Stimulated activated CD8-positive, alpha-beta memory T cell treated with anti-CD3 and anti-CD28 coated beads, Interleukin-7, amount 100 ng/mL, for 1 hour (primary cell): ENCODE results near the gene KCNAB2.

Experiments
- DNase-seq, 2 donors: peaks; one replicate each; pipeline ENCODE4 v3.0.0-alpha.2; 2020; ENCODE audit warnings: low read depth in 2 of 2

Gene KCNAB2

DNA sequence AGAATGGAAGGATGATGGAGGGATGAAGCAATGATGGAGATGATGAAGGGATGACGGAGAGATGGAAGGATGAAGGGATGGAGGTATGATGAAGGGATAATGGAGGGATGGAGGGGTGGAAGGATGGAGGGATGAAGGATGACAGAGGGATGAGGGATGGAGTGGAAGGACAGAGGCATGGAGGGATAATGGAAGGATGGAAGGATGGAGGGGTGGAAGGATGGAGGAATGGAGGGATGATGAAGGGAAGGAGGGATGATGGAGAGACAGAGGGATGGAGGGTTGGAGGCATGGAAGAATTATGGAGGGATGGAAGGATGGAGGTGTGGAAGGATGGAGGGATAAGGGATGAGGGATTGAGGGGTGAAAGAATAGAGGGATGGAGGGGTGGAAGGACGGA is 62.8 kb downstream of the KCNAB2 start:
- no peak for DNase-seq

DNA sequence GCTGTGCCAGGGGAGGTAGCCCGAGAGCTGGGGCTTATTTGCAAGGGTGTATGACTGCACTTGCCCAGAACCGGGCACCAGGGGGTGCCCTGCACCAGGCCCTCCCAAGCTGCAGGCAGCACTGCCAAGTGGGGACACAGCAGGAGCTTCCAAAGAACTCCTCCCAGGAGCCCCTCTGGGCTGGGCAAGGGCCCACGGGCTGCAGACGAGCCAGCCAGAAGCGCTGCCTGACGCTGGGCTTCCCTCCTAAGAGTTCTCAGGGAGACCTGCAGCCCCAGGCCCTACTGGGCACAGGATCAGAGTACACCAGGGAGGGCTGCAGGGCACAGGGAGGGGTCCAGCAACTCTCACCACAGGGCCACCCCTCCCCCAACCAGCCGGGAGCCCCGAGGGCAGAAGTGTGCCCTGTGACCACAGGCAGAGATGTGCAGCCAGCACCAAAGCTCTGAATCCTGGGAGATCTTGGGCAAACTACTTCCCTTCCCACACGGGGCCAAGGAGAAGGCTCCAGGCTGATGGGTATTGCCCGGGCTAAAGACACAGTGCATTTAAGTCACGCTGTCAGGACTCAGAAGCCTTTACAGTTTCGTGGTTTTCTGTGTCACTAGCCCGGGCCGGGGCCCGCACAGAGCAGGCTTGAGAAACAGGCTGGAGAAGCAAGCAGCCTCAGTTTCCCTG is 63.4 kb downstream of the KCNAB2 start:
- no peak for DNase-seq

DNA sequence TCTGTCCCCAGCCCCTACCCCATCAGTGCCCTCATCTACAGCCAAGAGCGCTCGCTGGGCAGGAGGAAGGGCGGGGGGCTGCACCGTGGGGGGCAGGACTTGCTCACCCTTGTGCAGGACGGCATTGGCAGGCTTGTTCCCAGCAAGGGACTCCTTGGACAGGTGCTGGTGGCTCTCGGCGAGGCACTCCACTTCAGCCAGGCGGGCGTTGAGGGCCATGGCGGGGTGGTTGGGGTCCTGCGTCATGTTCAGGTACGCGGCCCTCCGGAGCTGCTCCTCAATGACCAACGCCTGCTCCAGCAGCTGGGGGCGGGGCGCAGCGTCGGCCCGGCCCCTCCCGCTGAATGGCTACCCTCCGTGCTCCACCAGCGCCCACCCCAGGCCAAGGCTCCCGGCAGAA is 64.0 kb downstream of the KCNAB2 start:
- DNase-seq, result no peak

DNA sequence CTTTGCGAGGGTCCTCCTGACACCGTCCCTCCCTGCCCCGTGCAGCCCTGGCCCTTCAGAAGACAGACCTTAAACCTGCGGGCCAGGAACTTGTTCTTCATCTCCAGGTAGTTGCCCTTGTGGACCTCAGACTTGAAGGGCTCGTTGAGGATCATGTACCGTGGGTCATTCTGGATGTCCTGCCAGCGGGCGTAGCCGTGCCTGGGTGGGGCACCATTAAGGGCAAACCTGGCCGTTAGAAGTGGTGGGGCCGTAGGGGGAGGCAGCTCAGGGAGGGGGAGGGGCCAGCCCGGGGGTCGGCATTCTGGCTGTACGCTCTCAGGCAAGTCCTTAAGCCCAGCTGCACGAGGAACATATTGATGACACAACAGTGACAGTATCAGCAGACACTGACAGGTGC is 64.6 kb downstream of the KCNAB2 start:
- DNase-seq, result no peak

DNA sequence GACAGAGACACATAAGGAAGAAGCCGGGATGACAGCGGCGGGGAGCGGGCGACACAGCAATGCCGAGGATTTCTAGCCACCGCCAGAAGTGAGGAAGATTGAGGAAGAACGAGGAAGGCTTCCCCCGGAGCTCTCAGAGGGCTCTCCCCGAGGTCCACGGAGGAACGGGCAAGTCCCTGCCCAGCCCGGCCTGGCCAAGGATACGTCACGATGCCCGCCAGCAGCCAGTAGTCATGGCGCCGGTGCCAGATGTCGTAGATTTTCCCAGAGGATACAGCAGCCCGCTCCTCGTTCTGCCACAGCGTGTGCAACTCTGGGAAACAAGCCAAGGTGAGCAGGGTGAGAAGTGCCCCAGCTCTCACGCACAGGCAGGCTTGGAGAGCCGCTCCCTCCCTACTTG is 65.9 kb downstream of the KCNAB2 start:
- no peak for DNase-seq

DNA sequence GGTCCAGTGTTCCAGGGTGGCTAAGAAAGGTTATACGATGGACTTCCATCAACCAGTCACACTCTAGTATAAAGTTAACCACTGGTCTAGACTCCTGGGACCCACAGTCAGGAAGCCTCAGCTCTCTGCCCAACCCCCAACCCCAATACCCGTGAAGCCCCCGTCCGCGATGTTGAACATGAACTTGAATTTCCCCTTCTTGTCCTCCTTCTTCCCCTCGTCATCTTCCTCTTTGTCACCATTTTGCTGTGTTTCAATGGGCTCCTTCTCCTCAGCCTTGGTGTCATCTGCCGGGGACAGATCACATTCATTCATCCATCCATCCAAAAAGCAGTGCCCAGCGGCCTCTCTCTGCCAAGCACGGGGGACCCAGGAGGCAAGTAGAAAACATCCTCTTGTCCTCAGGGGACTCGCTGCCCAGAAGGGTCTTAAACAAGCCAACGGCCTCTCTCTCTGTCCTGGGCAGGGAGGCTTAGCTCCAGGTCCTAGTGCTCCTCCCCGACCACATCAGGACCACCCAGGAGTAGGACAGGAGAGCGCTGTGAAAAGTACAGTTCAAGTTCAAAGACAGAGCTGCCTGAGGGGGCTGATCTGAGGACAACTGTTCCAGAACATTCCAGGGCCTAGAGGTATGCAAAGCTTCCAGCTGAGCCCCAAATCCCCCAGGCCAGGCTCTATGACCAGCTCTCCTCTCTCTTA is 66.5 kb downstream of the KCNAB2 start:
- DNase-seq, result no peak

DNA sequence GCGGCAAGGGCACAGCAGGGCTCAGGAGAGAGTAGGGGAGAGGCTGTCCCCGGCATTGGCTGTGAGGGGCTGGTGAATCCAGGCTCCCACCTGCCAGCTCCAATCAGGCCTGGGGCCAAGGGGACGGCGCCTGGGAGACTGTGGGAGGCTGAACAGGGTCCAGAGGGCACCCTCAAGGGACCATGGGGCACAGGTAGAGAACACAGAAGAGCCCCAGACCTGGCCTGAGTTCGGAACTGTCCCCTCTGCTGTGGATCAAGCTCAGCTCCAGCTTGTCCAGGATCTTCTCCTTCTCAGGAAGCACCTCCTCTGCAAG is 67.0 kb downstream of the KCNAB2 start:
- no peak for DNase-seq

DNA sequence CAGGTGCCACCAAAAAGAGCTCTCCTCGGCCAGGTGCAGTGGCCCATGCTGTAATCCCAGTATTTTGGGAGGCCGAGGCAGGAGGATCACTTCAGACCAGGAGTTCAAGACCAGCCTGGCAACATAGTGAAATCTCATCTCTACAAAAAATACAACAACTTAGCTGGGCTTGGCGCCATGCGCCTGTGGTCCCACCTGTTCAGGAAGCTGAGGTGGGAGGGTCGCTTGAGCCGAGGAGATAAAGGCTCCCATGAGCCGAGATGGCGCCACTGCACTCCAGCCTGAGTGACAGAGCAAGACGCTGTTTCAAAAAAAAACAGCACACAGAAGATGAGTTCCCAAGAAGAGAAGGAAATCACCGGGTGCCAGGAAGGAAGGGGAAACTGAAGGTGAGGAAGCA is 67.4 kb downstream of the KCNAB2 start:
- DNase-seq, result no peak

DNA sequence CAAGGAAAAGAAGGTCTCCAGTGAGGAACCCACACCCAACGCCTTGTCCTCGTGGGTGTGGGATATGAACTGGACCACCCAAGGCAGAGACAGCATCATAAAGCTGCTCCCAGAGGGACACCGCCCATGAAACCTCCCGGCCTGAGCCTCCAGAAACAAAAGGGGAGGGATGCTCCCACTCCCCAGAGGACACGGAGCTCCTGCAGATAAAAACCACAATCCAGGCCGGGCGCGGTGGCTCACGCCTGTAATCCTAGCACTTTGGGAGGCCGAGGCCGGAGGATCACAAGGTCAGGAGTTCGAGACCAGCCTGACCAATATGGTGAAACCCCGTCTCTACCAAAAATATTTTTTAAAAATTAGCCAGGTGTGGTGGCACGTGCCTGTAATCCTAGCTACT is 68.1 kb downstream of the KCNAB2 start:
- DNase-seq, result no peak

DNA sequence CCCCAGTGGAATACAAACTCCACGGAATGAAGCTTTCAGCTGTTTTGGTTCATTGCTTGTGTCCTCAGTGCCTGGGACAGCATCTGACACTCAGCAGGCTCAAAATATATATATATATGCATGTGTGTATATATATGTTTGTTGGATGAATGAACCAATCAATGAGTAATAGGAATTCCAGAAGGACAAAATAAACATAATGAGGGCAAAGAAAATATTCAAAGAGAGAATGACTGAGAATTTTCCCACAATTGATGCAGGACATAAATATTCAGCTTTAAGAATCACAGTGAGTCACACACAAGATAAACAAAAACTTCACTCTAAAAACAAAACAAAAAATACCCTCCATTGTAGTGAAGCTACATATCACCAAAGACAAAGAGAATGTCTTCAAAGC is 70.4 kb downstream of the KCNAB2 start:
- DNase-seq, result no peak

DNA sequence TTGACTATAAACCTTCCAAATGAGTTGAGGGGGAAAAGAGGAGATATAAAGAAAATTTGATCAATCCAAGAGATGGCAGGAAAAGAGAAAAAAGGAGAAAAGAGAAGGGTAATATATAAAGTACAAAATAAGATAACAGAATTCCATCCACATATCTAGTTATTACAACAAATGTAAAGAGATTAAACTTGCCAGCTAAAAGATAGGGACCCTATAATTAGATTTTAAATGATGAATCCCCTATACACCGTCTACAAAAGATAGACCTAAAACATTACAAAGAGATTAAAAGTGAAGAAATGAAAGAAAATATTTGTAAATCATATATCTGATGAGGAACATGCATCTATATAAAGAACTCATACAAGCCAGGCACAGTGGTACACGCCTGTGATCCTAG is 71.4 kb downstream of the KCNAB2 start:
- DNase-seq, result no peak

DNA sequence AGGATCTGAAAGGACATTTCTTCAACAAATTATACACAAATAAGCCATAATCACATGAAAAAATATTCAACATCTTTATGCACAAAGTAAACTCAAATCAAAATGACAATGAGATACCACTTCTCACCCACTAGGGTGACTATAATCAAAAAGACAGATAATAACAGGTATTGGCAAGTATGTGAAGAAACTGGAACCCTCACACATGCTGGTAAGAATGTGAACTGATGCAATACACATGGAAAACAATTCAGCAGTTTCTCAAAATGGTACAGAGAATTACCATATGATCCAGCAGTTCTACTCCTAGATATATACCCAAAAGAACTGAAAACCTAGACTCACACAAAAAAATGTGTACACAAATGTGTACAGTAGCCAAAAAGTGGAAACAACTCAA is 71.9 kb downstream of the KCNAB2 start:
- DNase-seq, result no peak

DNA sequence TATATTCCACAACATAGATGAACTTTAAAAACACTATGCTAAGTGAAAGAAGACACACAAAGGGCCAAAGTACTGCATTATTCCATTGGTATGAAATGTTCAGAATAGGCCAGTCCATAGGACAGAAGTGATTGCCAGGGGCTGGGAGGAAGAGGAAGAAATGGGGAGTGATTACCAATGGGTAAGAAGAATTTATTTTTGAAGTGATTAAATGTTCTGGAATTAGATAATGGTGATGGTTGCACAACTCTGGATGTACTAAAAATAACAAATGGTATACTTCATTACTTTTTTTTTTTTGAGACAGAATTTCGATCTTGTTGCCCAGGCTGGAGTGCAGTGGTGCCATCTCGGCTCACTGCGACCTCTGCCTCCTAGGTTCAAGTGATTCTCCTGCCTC is 72.7 kb downstream of the KCNAB2 start:
- DNase-seq, result no peak

DNA sequence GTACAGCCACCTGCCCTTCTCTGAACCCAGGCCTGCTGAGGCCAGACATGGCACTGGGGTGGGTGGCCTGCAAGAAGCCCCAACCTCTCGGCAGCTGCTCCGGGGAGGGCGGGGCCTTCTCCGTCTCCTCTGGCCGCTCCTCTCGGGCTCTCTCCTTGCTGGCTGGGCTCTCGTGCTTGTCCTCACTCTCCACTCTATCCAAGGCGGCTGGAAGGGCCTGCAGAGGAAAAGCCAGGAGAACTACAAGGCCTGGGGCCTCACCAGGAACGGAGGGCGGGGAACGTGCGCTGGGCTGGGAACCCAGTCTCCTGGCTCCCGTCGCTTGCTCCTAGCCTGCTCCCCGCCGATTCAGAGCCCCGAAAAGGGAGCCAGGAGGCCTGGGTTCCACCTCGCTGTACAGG is 75.3 kb downstream of the KCNAB2 start:
- no peak for DNase-seq

DNA sequence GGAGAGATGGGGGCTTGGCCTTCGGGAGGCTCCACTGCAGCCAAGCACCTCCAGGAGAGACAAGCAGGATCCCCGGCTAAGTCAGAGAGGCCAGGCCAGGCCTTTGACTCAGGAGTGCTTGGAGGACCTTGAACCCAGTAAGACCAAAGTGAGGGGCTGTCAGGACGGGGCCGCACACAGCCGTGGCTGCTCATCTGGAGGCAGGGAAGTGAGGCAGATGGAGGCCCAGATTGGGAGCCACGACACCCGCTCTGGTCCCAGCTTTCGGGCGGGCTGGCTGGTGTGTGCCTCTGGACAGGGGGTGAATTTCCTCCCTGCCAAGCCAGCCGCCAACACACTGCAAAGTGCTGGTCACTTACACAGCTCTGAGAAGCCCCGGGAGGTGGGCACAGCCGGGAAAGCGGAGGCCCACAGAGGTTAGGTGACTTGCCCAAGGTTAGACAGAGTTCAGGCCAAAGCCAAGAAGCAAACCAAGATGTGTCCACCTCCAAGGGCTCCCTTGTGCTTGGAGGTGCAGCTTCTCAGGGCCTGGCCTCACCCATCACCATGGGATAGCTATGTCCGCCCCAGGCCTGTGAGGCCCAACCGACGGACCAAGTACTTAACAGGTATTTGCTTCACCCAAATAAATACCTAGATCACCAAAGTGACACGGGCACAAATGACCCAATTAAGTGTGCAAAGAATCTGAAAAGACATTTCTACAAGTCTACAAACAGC is 76.1 kb downstream of the KCNAB2 start:
- DNase-seq, result no peak

DNA sequence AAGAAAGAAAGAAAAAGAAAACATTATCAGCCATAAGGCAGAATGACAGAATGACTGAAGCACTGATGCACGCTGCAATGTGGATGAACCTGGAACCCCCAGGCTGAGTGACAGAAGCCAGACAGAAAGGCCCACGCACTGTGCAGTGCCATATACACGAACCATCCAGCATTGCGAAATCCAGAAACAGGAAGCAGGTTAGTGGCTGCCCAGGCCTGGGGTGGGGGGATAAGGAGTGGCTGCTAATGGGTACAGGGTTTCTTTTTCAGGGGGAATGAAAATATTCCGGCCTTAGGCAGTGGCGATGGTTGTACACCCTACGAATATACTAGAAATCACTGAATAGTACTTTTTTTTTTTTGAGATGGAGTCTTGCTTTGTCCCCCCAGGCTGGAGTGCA is 77.4 kb downstream of the KCNAB2 start:
- no peak for DNase-seq

DNA sequence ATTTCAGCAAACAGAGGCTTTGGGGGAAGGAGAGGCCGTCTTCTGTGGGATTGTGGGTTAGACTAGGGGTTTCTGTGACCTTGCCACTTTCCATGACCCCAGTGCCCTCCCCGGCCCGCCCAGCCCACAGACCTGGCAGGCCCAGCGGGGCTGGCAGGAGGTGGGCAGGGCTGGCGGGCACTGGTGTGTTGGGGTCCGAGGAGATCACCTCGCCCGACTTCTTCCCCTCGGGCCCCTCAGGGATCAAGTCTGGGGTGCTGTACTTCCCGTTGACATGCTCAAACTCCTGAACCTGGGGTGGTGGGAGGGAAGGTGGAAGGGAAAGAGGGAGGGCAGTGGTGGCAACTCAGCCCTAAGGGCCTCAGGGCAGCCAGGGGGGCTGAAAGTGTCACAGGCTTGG is 78.1 kb downstream of the KCNAB2 start:
- DNase-seq, result no peak

DNA sequence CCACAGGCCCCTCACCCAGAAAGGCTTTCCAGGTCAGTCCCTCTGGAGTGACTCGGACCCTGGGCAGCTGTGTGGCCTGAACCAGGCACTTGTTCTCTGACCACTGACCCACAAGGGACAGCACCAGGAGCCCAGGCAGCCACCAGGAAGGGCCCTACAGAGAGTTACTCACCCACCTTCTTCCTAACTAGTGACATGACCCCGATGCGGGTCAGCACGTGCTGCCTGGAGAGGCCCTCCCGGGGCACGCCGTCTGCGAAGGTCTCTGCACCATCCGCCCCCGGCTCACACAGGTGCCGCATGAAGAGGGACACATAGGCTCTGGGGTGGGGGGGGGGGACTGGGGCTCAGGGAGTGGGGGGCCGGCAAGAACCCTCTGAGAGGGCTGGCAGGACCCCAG is 78.7 kb downstream of the KCNAB2 start:
- DNase-seq, result no peak

DNA sequence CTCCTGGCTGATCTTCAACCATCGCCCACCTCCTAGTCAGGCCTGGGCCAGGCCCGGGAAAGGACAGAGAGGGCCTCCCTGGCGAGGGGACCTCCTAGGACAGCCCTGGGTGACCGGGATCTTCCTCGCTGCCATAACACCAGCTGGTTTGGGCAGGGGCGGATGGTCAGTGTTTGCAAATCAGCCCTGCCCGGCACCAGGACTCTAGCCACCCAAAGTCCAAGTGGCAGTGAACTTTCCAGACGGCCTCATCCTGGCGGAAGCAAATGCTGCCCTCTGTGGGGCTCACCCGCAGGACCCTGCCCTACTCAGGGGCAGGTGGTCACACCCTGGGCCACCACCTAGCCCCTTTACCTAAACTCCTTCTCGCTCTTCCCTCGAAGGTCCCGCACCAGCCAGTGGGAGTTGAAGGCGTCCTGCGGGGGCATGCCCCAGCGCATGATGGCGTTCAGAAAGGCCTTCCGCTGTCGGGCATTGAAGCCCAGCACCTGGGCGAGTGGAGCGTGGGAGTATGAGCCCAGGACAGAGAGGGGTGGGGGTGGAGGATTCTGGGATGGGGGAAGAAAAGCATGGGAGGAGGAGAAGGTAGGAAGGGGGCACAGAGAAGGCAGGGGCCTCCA is 79.2 kb downstream of the KCNAB2 start:
- DNase-seq, result no peak

DNA sequence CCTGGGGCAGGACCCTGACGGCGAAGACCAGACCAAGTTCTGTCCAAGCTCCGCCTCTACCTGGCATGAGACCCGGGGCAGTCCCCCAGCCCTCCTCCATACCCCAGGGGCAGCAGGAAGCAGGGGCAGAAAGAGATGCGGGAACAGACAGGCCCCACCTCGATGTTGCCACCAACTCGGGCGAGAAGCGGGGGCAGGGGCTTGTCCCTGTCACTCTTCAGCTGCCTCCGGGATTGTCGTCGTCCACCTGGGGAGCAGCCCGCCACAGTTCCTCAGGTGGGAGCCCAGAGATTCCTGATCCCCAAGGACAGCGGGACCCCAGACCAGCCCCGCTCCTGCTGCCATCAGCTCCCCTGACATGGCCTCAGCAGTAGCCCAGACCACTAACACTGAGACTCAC is 79.7 kb downstream of the KCNAB2 start:
- no peak for DNase-seq

DNA sequence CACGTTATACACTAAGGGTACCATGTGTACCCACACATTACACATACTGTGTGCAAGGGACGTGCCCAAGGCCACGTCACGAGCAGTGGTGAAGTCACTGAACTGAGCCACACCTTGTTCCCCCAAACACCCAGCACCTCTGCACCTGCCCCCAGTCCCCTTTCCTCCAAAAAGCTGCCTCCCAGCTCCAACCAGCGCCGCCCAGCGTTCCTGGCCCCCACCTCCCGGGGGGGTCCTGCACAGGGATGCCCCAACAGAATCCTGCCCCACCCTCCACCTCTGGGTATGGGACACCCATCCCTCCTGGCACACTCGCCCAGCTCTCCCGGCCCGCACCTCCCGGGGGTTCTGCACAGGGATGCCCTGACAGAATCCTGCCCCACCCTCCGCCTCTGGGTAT is 80.3 kb downstream of the KCNAB2 start:
- no peak for DNase-seq

DNA sequence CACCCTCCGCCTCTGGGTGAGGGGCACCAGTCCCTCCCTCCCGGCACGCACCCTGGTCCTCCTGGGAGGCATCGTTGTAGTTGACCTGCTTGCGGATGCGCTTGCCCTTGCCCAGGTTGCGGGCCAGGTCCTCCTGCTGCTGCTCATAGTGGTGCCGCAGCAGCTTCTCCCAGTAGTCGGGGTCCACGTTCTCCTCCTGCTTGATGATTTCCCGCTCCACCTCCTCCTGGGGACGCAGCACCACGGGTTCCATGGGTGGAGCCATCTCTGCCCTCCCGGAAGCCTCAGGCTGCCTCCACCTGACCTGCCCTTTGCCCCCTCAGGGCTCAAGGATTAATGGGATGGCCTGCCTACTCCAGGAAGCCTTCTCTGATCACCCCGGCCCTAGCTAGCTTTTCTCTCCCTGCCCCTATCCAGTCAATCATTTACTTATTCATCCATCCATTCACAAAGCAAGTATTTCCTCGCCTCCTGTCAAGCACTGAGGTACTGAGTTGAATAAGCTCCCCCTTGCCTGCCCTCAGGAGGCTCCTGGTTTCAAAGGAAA is 80.9 kb downstream of the KCNAB2 start:
- DNase-seq, result no peak
